T47D (cell line): ENCODE results near the gene CCSER1.
"Not testable (repeated sequence)": the region's sequence is repeated elsewhere in the genome, so short reads cannot be mapped to it uniquely, and the experiment has no call there.

Experiments used
- DNase-seq, 2 experiments: peaks; one replicate each; pipeline versions ENCODE4 v3.0.0 to v3.0.0-alpha.2; 2011 to 2012; ENCODE audit warnings: low read depth in 1 of 2, low spot score in 1 of 2
- JUND ChIP-seq: IDR thresholded peaks from 2 replicates; pipeline ENCODE4 v1.6.1; 2012; ENCODE audit warnings: low read depth
- in situ Hi-C: cut with HindIII; loops from 2 replicates; pipeline ENCODE4 v1.10.0; 2016; ENCODE audit warnings: low sequenced_read_pairs, low pct_unique_long_range_greater_than_20kb

The CCSER1 gene

GRCh38 chr4:91267543-91267942, 1140.3 kb downstream of the CCSER1 start:
- in situ Hi-C loops, result no loop called here
- TF ChIP-seq JUND, result no peak
- no peak for DNase-seq

- DNase-seq, in situ Hi-C loops: not testable (repeated sequence)
Observed at GRCh38 chr4:91268481-91268880, 1141.3 kb downstream of the CCSER1 start.

- in situ Hi-C loops, result no loop called here
- no peak for DNase-seq
- no peak for TF ChIP-seq JUND
Observed at GRCh38 chr4:91268913-91269312, 1141.7 kb downstream of the CCSER1 start.

DNA sequence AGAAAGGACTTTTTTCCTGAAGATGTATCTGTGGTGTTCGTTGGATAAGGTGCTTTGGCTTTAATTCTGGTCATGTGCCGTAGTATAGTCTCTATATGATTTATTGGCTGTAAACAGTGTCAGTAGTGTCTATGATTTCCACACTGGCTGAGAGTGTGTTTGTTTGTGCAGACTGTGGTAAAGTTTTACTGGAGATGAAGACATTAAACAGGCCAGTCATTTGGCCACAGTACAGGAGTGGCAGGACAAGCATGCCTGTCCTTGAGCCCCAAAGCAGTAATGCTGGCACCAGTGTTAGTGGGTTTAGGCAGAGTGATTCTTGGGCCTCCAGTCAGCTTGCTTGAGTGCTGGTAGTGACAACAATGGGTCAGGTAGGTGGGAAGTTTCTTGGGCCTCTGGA, 1152.7 kb downstream of the CCSER1 start:
- TF ChIP-seq JUND, result no peak
- in situ Hi-C loops, result no loop called here
- peak in 1 of 2 experiments; percentile 30 for DNase-seq

GRCh38 chr4:91280551-91281290, 1153.5 kb downstream of the CCSER1 start:
- no peak for TF ChIP-seq JUND
- no peak for DNase-seq
- in situ Hi-C loops, result no loop called here

- DNase-seq, result no peak
- in situ Hi-C loops, result no loop called here
- TF ChIP-seq JUND, result no peak
Observed at GRCh38 chr4:91282217-91282616, 1155.0 kb downstream of the CCSER1 start.

DNA sequence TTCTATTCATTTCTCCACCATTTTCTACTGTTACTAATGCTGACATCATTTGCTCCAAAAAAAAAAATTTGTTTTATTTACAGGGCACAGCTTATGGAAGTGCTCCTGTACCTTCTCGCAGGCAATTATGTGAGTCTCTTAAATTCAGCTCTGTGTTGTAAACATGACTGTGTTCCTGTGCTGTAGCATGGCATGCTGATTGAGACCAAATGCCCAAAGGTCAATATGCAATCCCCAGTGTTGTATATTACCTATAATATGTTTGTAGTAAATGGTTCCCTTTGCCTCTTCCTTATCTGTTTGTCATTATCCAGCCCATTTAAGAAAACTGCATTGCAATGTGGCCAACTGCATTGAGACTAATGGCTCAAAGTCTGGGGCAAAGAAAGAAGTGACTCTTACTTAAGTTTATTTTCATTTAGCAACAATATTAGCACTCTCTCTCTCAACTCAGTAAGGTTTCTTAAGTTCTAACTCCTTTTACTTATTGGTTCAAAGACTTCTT, 1156.6 kb downstream of the CCSER1 start:
- DNase-seq, result no peak
- in situ Hi-C loops, result no loop called here
- no peak for TF ChIP-seq JUND

DNA sequence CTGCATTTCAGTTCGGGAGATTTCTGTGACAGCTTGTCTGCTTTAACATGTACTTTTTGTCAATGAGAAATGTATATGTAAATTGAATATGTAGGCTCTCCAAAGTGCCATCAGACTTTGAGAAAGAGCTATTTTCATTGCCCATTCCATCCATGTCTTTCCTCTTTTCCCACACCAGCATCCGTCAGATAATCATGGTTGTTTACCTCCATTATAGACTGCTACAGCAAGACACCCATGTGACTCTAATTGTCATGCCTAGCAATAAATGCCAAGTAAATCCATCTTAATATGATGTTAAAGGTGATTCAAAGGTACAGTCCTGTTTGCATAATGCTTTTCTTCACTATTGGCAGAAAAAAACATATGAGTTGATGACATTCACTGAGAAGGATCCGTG, 1157.3 kb downstream of the CCSER1 start:
- TF ChIP-seq JUND, result no peak
- no peak for DNase-seq
- in situ Hi-C loops, result no loop called here

GRCh38 chr4:91285487-91285886, 1158.3 kb downstream of the CCSER1 start:
- in situ Hi-C loops, result no loop called here

DNA sequence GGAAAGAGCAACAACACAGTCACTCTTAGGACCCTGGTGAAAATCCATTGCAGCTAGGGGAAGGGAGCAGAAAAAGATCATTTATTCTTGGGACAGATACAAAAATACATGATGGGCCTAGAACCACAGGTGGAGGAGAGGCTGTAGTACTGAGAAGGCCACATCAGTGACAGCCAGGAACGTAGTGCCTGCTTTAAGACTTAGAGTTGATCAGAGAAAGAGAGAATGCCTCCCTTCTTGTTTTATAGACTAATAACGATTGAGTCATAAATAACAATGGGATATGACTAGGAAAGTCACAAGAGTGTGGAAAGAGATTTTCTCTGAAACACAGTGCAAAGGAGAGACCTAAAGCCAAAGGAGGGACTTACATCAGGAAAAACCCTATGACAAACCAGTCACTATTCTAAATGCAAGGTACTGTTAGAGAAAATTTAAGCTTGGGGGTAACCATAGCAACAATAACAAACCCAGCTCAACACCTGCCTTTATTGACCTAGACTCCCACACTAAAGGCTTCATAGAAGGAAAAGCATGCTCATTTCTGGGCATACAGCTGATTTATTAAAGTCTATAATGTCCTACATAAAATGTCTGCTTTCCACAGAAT, 1161.6 kb downstream of the CCSER1 start:
- no peak for DNase-seq
- in situ Hi-C loops, result no loop called here
- TF ChIP-seq JUND, result no peak

More at GRCh38 chr4:91285487-91285886, 1158.3 kb downstream of the CCSER1 start:
- DNase-seq, result no peak
- TF ChIP-seq JUND, result no peak

DNA sequence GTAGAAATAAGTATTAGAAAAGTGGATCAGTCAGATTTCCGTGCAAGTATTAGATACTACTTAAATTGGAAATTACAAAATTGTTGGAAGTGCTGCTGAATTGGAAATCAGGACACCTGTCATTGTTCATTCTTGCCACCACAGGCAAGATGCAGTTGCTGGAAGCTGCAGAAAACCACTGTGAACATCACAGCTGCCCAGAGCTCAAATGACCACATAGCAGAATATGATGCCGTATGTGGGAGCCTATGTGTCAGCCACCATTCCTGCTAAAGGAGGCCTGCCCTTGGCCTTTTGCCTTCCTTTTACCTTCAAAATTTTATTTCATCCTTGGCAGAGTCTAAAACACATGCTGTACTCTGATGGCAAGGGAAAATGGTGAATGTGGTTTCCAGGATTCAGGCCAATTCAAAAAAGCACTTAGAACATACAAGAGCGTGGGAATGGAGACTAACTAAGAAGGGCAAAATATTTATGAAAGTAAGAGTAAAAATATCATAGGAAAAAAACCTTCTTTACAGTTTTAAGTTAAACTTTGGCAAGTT, 1171.0 kb downstream of the CCSER1 start:
- no peak for DNase-seq
- in situ Hi-C loops, result no loop called here
- no peak for TF ChIP-seq JUND

- no peak for TF ChIP-seq JUND
- DNase-seq, result no peak
- in situ Hi-C loops, result no loop called here
Observed at GRCh38 chr4:91298824-91299223, 1171.6 kb downstream of the CCSER1 start.

DNA sequence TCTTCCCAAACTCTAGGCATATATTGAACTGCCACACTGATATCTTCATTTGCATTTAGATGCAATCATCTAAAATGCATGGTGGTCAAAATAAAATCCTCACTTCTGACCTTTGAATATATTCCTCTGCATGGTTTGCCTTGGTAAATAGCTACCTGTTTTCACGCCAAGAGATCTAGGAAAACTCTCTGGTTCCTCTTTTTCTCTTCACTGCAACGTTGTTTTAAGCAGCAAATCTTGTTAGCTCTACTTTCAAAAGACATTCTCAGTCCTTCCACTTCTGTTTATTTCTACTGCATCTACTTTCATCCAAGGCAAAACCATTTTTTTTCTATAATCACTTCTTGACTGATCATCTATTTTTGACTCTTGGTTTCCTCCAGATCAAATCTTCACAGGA, 1174.9 kb downstream of the CCSER1 start:
- in situ Hi-C loops, result no loop called here
- DNase-seq, result no peak
- no peak for TF ChIP-seq JUND
